NCI-H146 (cell line): Measurements from ENCODE around the gene LMOD3.

Source experiments
- DNase-seq: peaks from one replicate; lab custom pipeline; 2025; lab: John Stamatoyannopoulos, UW

Gene LMOD3

DNA sequence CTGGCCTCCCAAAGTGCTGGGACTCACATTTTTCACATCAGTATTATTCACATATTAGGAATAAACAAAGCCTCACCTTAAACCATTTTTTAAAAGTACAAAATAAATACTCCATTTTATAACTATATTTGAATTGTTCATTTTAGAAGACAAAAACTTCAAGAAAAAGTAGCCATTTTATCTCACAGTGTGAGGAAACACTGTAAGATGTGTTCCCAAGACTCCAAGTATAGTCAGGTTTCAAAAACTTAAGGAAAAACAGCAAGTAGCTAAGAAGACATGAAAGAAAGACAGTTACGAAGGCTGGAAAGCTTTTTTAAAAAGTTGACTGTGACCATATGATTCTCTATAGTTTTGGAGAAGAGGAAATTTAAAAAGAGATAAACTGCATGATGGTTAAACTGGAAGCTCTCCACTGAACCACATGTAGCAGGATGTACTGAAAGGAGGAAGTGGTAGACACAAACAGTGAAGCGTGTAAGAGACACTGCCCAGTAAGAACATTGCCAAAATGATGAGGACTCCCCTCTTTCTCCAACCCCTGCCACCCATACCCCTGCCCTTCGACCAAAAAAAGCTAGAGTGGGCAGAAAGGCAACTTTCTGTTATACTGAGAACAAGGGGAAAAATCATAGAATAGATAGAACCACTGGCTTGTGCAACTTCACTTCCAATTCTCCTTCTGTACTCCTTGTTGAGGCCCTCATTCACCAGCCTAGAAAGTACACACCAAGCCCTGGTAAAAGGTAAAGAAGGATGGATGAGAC, 64.0 kb downstream of the LMOD3 start:
- DNase-seq, result no peak
